GM18507 (cell line): Measurements from ENCODE around the gene SCFD2.
A peak's percentile ranks its signal among the peaks of the same experiment; 100 is the strongest.

Experiments
- DNase-seq: peaks from one replicate; pipeline ENCODE4 v3.0.0; 2011; ENCODE audit warnings: low read depth; ENCODE audit not compliant: insufficient read length; ENCODE audit errors: extremely low spot score
- FAIRE-seq: peaks from 2 replicates; lab custom pipeline; 2011; peaks lifted over from hg19 to GRCh38; lab: Jason Lieb, UNC

Gene SCFD2

GRCh38 chr4:52983563-52984303 lies 382.1 kb downstream of the SCFD2 start:
- peak; percentile 86 for FAIRE-seq
- peak; percentile 9 for DNase-seq

- no peak for DNase-seq
- FAIRE-seq: peak; percentile 12
These were observed 382.9 kb downstream of the SCFD2 start for GRCh38 chr4:52982946-52983340.

GRCh38 chr4:52982255-52982945 lies 383.5 kb downstream of the SCFD2 start:
- FAIRE-seq (peak; percentile 9), DNase-seq (no peak)

- DNase-seq (no peak), FAIRE-seq (no peak)
These were observed 385.9 kb downstream of the SCFD2 start for GRCh38 chr4:52979821-52980590.

GRCh38 chr4:52979020-52979419 lies 386.8 kb downstream of the SCFD2 start:
- FAIRE-seq: no peak
- no peak for DNase-seq

GRCh38 chr4:52977252-52977651 lies 388.6 kb downstream of the SCFD2 start:
- FAIRE-seq (no peak), DNase-seq (no peak)

GRCh38 chr4:52976523-52977230 lies 389.2 kb downstream of the SCFD2 start:
- no peak for DNase-seq
- FAIRE-seq: no peak

GRCh38 chr4:52968691-52969090 lies 397.2 kb downstream of the SCFD2 start:
- FAIRE-seq (no peak), DNase-seq (no peak)

GRCh38 chr4:52968241-52968640 lies 397.6 kb downstream of the SCFD2 start:
- no peak for DNase-seq
- FAIRE-seq: no peak

- no peak for DNase-seq
- no peak for FAIRE-seq
These were observed 399.1 kb downstream of the SCFD2 start for GRCh38 chr4:52966781-52967180.

GRCh38 chr4:52966172-52966571 lies 399.7 kb downstream of the SCFD2 start:
- DNase-seq (no peak), FAIRE-seq (no peak)

- FAIRE-seq (no peak), DNase-seq (no peak)
These were observed 401.2 kb downstream of the SCFD2 start for GRCh38 chr4:52964561-52965101.

GRCh38 chr4:52964011-52964410 lies 401.9 kb downstream of the SCFD2 start:
- no peak for FAIRE-seq
- DNase-seq: no peak

- FAIRE-seq: no peak
- DNase-seq: no peak
These were observed 403.1 kb downstream of the SCFD2 start for GRCh38 chr4:52962721-52963120.

GRCh38 chr4:52961666-52962412 lies 404.0 kb downstream of the SCFD2 start:
- FAIRE-seq: no peak
- no peak for DNase-seq

GRCh38 chr4:52959541-52959940 lies 406.3 kb downstream of the SCFD2 start:
- FAIRE-seq (no peak), DNase-seq (no peak)

- DNase-seq (no peak), FAIRE-seq (no peak)
These were observed 407.8 kb downstream of the SCFD2 start for GRCh38 chr4:52957835-52958631.

- FAIRE-seq (no peak), DNase-seq (no peak)
These were observed 408.6 kb downstream of the SCFD2 start for GRCh38 chr4:52957220-52957686.
